ENCODE measurements around the gene ALDH1L1.

The ALDH1L1 gene

GRCh38 chr3:126197343-126197742, 17.0 kb upstream of the ALDH1L1 start:
- FAIRE-seq (no peak), DNase-seq (ENCODE audit: insufficient read length, low spot score) (no peak)

DNA sequence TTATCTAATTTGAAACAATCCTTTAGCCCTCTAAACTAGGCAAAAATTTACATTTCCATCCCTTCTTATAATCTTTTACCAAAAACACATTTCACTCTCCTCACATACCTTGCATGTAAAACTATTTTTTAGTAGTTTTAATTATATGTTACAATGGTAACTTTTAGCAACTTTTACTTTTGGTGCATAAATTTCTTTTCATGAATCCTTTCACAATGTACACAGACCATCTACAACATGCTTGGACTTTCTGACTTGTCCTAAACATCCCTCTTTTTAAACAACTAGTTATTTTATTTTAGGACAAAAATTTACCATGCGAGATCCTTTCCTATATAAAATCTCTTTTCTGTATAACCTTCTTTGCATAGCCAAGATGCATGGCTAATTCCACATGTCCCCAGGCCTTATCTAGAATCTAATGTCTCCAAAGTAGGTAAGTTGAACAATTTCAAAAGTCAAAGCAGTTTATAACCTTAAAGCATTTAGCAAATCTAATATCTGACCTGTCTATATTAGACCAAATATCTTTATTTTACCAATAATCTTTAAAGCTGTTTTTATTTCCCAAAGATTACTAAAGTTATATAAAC, 14.4 kb upstream of the ALDH1L1 start:
- no peak for DNase-seq (ENCODE audit: insufficient read length, low spot score)

DNA sequence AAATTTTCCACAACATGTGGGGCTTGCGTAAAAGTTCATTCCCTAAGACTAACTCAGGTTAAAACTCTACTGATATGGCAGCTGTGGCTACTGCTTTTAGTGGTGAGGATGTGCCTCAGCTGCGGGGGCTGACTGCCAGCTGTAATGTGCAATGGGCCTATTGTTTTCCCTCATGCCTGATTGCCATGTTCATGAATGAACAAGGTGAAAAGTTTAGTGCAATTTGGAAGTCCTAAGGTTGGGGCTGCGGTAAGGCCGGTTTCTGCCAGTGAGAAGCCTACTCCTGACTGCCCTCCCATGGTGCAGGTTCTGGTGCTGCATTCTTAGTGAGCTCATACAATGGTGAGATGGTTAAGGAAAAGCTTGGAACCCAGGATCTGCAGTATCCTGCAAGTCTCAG, 10.9 kb upstream of the ALDH1L1 start:
- FAIRE-seq: no peak
- DNase-seq (ENCODE audit: insufficient read length, low spot score): no peak

More for the DNA sequence above, 14.4 kb upstream of the ALDH1L1 start:
- no peak for FAIRE-seq

- FAIRE-seq (no peak), DNase-seq (ENCODE audit: insufficient read length, low spot score) (no peak)
These were observed 7.5 kb upstream of the ALDH1L1 start for GRCh38 chr3:126187920-126188319.

GRCh38 chr3:126186749-126187148, 6.4 kb upstream of the ALDH1L1 start:
- FAIRE-seq (no peak), DNase-seq (ENCODE audit: insufficient read length, low spot score) (no peak)

- FAIRE-seq (no peak), DNase-seq (ENCODE audit: insufficient read length, low spot score) (no peak)
These were observed 5.9 kb upstream of the ALDH1L1 start for GRCh38 chr3:126186271-126186670.

- no peak for DNase-seq (ENCODE audit: insufficient read length, low spot score)
- FAIRE-seq: no peak
These were observed 4.1 kb upstream of the ALDH1L1 start for GRCh38 chr3:126184465-126185000.

GRCh38 chr3:126181398-126181725, 976 bp upstream of the ALDH1L1 start:
- FAIRE-seq: no peak
- no peak for DNase-seq (ENCODE audit: insufficient read length, low spot score)

DNA sequence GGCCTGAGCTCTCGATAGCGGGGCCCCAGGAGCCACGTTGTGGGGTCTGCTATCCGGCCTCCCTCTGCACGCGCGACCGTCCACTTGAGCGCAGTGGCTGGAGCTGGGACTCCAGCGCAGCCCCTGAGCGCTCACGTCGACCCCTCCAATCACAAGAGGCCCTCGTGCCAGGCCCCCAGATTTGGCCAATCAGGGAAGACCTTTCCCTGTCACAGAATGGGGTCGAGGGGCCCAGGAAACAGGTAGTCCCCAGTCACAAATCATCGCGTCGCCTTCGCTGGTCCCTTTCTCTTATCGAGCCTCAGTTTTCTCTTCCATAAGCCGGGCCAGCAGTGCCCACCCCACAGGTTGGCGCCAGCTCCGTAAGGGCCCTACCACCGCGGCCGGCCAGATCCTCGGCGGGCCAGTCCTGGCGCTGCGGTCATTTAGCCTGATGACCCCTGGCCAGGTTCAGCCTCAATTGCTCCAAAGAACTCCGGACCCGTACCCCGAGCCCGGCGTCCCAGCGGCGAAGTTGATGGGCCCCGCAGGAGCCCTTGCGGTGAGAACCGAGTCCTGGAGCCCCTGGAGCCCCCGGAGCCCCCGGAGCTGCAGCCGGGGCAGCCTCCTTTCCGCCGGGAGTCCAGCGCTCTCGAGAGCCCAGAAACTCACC, 435 bp downstream of the ALDH1L1 start:
- DNase-seq (ENCODE audit: insufficient read length, low spot score) (no peak), FAIRE-seq (no peak)

- FAIRE-seq (no peak), DNase-seq (ENCODE audit: insufficient read length, low spot score) (no peak)
These were observed 10.2 kb downstream of the ALDH1L1 start for GRCh38 chr3:126170073-126170777.

DNA sequence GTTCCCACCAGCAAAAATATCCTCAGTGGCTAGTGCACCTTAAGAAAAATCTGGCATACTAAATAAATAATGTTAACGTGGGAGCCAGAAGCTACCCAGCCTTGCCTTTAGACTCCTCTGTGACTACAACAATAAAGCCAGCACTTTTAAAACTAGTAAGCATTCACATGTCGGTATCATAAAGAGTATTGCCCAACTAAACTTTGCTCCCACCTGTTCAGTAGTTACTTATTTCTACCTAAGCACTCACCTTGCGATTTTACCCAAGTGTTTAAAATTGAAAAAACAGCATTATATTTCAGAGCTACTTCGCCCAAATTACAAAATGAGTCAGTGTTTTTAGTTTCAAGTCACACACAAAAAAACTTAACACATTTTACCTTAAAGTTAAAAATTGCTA, 12.8 kb downstream of the ALDH1L1 start:
- no peak for FAIRE-seq
- no peak for DNase-seq (ENCODE audit: insufficient read length, low spot score)

DNA sequence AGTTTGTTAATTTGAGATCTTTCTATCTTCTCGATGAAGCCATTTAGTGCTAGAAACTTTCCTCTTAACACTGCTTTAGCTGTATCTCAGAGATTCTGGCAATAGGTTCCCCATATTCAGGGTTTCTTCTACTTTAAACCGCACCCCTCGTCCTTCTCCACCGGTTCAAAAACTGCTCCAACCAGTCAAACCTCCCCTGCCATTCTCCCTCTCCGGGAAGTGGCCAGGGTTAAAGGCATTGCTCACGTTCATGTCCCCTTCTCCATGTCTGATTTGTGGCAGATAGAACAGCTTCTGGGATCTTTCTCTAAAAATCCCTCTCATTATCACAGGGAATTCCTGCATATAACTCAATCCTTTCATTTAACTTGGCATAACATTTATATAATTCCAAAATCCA, 14.4 kb downstream of the ALDH1L1 start:
- FAIRE-seq: no peak
- DNase-seq (ENCODE audit: insufficient read length, low spot score): no peak

DNA sequence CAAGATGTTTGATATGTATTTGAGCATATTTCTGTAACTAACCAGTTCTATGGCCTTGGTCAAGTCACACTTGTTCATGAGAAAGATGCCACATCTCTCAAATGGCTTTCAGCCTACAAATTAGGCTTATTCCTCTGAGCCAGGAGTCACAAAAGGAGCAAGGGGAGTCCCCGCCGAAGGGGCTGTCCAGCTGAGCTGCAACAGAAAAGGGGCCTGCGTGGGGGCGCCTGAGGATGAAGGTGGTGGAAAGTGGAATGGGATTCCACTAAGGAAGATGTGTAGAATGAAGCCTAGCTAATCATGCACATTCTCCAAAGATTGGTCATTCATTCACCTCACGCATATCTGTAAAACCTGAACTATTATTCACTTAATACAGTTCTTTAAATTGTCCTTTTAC, 19.1 kb downstream of the ALDH1L1 start:
- no peak for DNase-seq (ENCODE audit: insufficient read length, low spot score)
- FAIRE-seq: no peak

GRCh38 chr3:126160243-126161210, 19.9 kb downstream of the ALDH1L1 start:
- FAIRE-seq (no peak), DNase-seq (ENCODE audit: insufficient read length, low spot score) (no peak)

GRCh38 chr3:126159476-126159875, 20.9 kb downstream of the ALDH1L1 start:
- DNase-seq (ENCODE audit: insufficient read length, low spot score) (no peak), FAIRE-seq (no peak)

DNA sequence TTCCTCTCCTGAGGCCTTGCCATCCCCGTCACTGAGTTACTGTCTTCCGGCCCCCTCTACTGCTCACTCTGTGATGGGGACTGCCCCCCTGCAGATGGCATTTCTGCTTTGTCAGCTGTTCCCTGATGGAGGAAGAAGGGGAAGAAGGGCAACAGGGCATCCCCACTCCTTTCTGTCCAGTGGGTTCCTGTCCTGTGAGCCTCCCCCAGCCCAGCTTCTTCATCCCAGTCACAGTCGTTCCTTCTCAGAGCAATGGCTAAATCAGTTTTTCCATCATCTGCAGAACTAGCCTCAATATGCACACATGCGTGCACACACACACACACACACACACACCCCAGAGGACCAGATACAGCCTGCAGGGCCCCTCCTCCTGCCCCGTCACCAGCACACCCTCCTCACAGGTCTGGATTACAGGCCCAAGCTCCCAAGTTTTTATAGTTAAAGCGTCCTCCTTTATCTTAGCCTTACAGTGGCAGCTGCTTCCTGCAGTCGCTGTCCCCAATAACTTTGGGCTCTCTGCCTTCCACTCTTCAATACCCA, 21.4 kb downstream of the ALDH1L1 start:
- no peak for FAIRE-seq

DNA sequence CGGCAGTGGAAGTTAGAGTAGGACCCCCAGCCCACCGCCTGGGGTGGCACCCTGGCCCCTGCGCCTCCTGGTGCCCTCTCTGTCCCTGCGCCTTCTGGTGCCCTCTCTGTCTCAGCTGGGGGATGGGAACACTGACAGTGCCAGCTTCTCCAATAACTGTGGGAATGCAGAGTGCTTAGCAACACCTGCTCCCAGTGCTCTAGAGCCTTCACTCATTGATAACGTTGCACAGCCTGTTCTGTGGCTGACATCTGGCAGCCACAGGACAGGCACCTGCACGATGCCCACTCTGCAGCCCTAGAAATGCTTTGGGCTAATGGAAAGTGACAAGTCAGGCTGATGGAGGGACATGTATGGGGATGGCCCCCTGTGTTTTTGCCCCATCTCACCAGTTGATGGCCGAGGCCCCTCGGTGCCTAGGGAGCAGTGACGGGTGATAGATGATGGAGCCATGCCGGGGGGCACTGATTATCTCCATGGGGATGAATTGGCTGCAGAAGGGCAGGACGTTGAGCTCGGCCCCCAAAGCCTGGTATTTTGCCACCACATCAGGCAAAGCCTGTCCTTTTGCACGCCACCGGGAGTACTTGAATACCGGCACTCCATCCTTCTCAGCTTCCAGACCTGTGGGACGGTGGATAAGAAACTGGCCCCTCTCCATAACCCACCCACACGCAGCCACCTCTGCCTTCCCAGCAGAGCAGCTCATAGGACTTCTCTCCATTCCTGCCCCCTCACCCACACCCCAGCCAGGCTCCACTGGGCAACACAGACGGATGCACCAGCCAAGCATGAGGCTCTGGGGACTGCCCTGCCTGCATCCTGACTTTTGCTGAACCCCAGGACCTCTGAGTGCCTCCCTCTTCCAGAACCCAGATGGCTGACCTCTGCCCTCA, 22.1 kb downstream of the ALDH1L1 start:
- DNase-seq (ENCODE audit: insufficient read length, low spot score) (no peak), FAIRE-seq (no peak)

More for the DNA sequence above, 21.4 kb downstream of the ALDH1L1 start:
- no peak for DNase-seq (ENCODE audit: insufficient read length, low spot score)

- FAIRE-seq (no peak), DNase-seq (ENCODE audit: insufficient read length, low spot score) (no peak)
These were observed 23.2 kb downstream of the ALDH1L1 start for GRCh38 chr3:126157083-126157768.

DNA sequence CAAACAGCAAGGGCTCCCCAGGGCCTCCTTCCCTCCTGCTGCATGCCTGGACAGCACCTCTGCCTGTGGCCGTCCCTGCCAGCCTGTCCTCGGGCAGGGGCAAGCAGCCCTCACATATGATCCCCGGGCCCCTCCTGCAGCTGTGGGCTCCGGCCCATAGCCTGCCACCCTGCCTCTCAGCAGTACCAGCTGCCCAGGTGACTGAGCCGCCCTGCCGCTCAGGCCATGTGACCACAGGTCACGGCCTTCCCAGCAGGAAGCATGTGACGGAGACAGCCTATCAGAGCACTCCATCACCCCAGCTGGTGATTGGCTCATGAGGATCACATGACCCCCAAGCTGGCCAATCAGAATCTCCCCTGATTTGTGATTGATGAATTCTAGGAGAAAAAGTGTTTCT, 23.9 kb downstream of the ALDH1L1 start:
- FAIRE-seq: no peak
- no peak for DNase-seq (ENCODE audit: insufficient read length, low spot score)
